IMR-90 (cell line): ENCODE data around the gene GPC5. TPM values are rescaled to one million over a fixed set of nuclear protein-coding genes. Genes with fewer than 3 reads are reported as not detected.

Source experiments
- ATAC-seq: fragments of 200-7000 bp; cut with Tn5 transposase; 2 replicates; pipeline ENCODE4 v1.9.1; 2020; ENCODE audit warnings: low read depth, mild to moderate bottlenecking, moderate library complexity
- BruUV-seq: library from RNA; stranded (reverse); fragments of 400-500 nt; replicated peaks from 2 replicates; lab custom pipeline; 2021; lab: Mats Ljungman, UMichigan
- CTCF ChIA-PET: fragments of 300-600 bp; formaldehyde crosslinking; extraction: SDS; loops from one replicate; lab custom pipeline; 2021; ENCODE audit warnings: antibody characterized with exemption; lab: Yijun Ruan, JAX
- POLR2A ChIA-PET: fragments of 300-600 bp; sonication (Branson Sonifier 250); formaldehyde crosslinking; loops from one replicate; lab custom pipeline; 2022; ENCODE audit warnings: antibody characterized with exemption; ENCODE audit not compliant: unreplicated experiment; lab: Charles Lee
- DNase-seq: peaks from one replicate; pipeline ENCODE4 v3.0.0; 2013
- H2AFZ ChIP-seq: replicated peaks from 2 replicates; pipeline ENCODE3; 2013; ENCODE audit warnings: low read length, mild to moderate bottlenecking; ENCODE audit not compliant: poor library complexity
- H2AK5ac ChIP-seq: 2 replicates; pipeline ENCODE4 v1.6.1; 2013; ENCODE audit warnings: low read depth, low read length, inconsistent platforms
- H2AK9ac ChIP-seq: replicated peaks from 2 replicates; pipeline ENCODE3; 2013; ENCODE audit warnings: mild to moderate bottlenecking, low read depth, low read length, moderate library complexity; ENCODE audit not compliant: poor library complexity
- H2BK120ac ChIP-seq: 2 replicates; pipeline ENCODE4 v1.6.1; 2013; ENCODE audit warnings: low read depth, low read length, inconsistent platforms
- H2BK15ac ChIP-seq: 3 replicates; pipeline ENCODE4 v1.6.1; 2013; ENCODE audit warnings: low read depth, low read length, inconsistent platforms
- H2BK20ac ChIP-seq: 2 replicates; pipeline ENCODE4 v1.6.1; 2013; ENCODE audit warnings: low read depth, mild to moderate bottlenecking, inconsistent platforms, low read length, moderate library complexity
- H2BK5ac ChIP-seq: 2 replicates; pipeline ENCODE4 v1.6.1; 2013; ENCODE audit warnings: mild to moderate bottlenecking, low read depth, low read length, inconsistent platforms; ENCODE audit not compliant: poor library complexity, severe bottlenecking
- H3K14ac ChIP-seq: replicated peaks from 2 replicates; pipeline ENCODE4 v1.6.1; 2013; ENCODE audit warnings: low read depth, low read length, inconsistent platforms
- H3K18ac ChIP-seq: 2 replicates; pipeline ENCODE4 v1.6.1; 2013; ENCODE audit warnings: low read depth, low read length, control low read depth
- H3K23ac ChIP-seq: 2 replicates; pipeline ENCODE4 v1.6.1; 2013; ENCODE audit warnings: low read depth, low read length, inconsistent platforms
- H3K27ac ChIP-seq: 2 replicates; pipeline ENCODE4 v1.5.1; 2013; ENCODE audit warnings: mild to moderate bottlenecking, control low read depth, low read length; ENCODE audit not compliant: insufficient read depth
- H3K27me3 ChIP-seq: 2 replicates; pipeline ENCODE4 v1.6.1; 2013; ENCODE audit warnings: low read length; ENCODE audit not compliant: control insufficient read depth, insufficient read depth
- H3K36me3 ChIP-seq: 2 replicates; pipeline ENCODE4 v1.6.1; 2013; ENCODE audit warnings: low read length, mixed read lengths; ENCODE audit not compliant: control insufficient read depth, insufficient read depth
- H3K4ac ChIP-seq: 2 replicates; pipeline ENCODE4 v1.6.1; 2013; ENCODE audit warnings: low read depth, low read length, inconsistent platforms
- H3K4me1 ChIP-seq: 2 replicates; pipeline ENCODE4 v1.6.1; 2013; ENCODE audit warnings: low read length, mixed read lengths; ENCODE audit not compliant: control insufficient read depth, insufficient read depth
- H3K4me2 ChIP-seq: 2 replicates; pipeline ENCODE4 v1.6.1; 2013; ENCODE audit warnings: low read depth, mild to moderate bottlenecking, control low read depth, low read length, moderate library complexity
- H3K4me3 ChIP-seq: 2 replicates; pipeline ENCODE4 v1.5.1; 2013; ENCODE audit warnings: low read depth, mild to moderate bottlenecking, control low read depth, low read length, moderate library complexity; ENCODE audit not compliant: insufficient read depth
- H3K56ac ChIP-seq: 2 replicates; pipeline ENCODE4 v1.6.1; 2013; ENCODE audit warnings: low read length, inconsistent platforms; ENCODE audit not compliant: insufficient read depth; ENCODE audit errors: extremely low read depth
- H3K79me1 ChIP-seq, 2 experiments: 2 replicates each; pipeline ENCODE4 v1.6.1; 2013; ENCODE audit warnings: low read length in 2 of 2, inconsistent platforms in 1 of 2, low read depth in 1 of 2
- H3K9ac ChIP-seq: 2 replicates; pipeline ENCODE4 v1.6.1; 2013; ENCODE audit warnings: low read depth, low read length, control low read depth
- H3K9me1 ChIP-seq: 2 replicates; pipeline ENCODE4 v1.6.1; 2013; ENCODE audit warnings: low read length, inconsistent platforms; ENCODE audit not compliant: insufficient read depth
- H3K9me3 ChIP-seq: 2 replicates; pipeline ENCODE4 v1.6.1; 2013; ENCODE audit warnings: low read length; ENCODE audit not compliant: control insufficient read depth, insufficient read depth
- H4K20me1 ChIP-seq: 2 replicates; pipeline ENCODE4 v1.6.1; 2013; ENCODE audit warnings: low read length, inconsistent platforms; ENCODE audit not compliant: insufficient read depth
- H4K5ac ChIP-seq: 2 replicates; pipeline ENCODE4 v1.6.1; 2013; ENCODE audit warnings: mild to moderate bottlenecking, low read depth, low read length, control low read depth
- H4K8ac ChIP-seq, 2 experiments: 2 replicates each; pipeline ENCODE4 v1.6.1; 2013; ENCODE audit warnings: low read depth in 2 of 2, low read length in 2 of 2, control low read depth in 1 of 2, inconsistent platforms in 1 of 2
- H4K91ac ChIP-seq: 2 replicates; pipeline ENCODE4 v1.6.1; 2013; ENCODE audit warnings: low read depth, low read length, inconsistent platforms; ENCODE audit not compliant: insufficient read depth
- BHLHE40 ChIP-seq: fragments of 150-350 bp; IDR thresholded peaks from 2 replicates; pipeline ENCODE4 v1.6.1; 2016; ENCODE audit warnings: mild to moderate bottlenecking, low read depth, low read length
- CEBPB ChIP-seq: IDR thresholded peaks from 2 replicates; pipeline ENCODE4 v1.6.1; 2012; ENCODE audit warnings: low read depth, low read length, improper control_type of control experiment
- CHD1 ChIP-seq: IDR thresholded peaks from 2 replicates; pipeline ENCODE4 v1.6.1; 2012; ENCODE audit warnings: low read depth, low read length, improper control_type of control experiment
- CTCF ChIP-seq: conservative IDR thresholded peaks from 2 replicates; pipeline ENCODE4 v1.5.1; 2012; ENCODE audit warnings: mild to moderate bottlenecking, low read depth, low read length, improper control_type of control experiment
- FOS ChIP-seq: fragments of 150-350 bp; IDR thresholded peaks from 2 replicates; pipeline ENCODE4 v1.6.1; 2016; ENCODE audit warnings: low read depth, low read length
- MAFK ChIP-seq: IDR thresholded peaks from 2 replicates; pipeline ENCODE4 v1.6.1; 2012; ENCODE audit warnings: low read depth, low read length, improper control_type of control experiment
- MAZ ChIP-seq: IDR thresholded peaks from 2 replicates; pipeline ENCODE4 v1.6.1; 2012; ENCODE audit warnings: low read depth, mild to moderate bottlenecking, low read length, improper control_type of control experiment, moderate library complexity, borderline replicate concordance
- MXI1 ChIP-seq: IDR thresholded peaks from 2 replicates; pipeline ENCODE4 v1.6.1; 2012; ENCODE audit warnings: low read depth, mild to moderate bottlenecking, low read length, moderate library complexity, borderline replicate concordance
- NFE2L2 ChIP-seq: fragments of 150-350 bp; IDR thresholded peaks from 2 replicates; pipeline ENCODE4 v1.6.1; 2016; ENCODE audit warnings: low read depth, mild to moderate bottlenecking, low read length
- POLR2A ChIP-seq: IDR thresholded peaks from 2 replicates; pipeline ENCODE4 v1.6.1; 2012; ENCODE audit warnings: mild to moderate bottlenecking, low read depth, low read length
- RAD21 ChIP-seq: IDR thresholded peaks from 2 replicates; pipeline ENCODE4 v1.6.1; 2012; ENCODE audit warnings: low read length, improper control_type of control experiment
- RCOR1 ChIP-seq: IDR thresholded peaks from 2 replicates; pipeline ENCODE4 v1.6.1; 2012; ENCODE audit warnings: mild to moderate bottlenecking, low read length, improper control_type of control experiment; ENCODE audit not compliant: insufficient replicate concordance
- RFX5 ChIP-seq: IDR thresholded peaks from 2 replicates; pipeline ENCODE4 v1.8.0; 2012; ENCODE audit warnings: low read depth, mild to moderate bottlenecking, low read length, moderate library complexity
- SMC3 ChIP-seq: fragments of 150-350 bp; IDR thresholded peaks from 2 replicates; pipeline ENCODE4 v1.6.1; 2016; ENCODE audit warnings: low read depth, mild to moderate bottlenecking, antibody characterized with exemption, low read length, moderate library complexity
- WGBS, 2 experiments: methylation state at CpG; one replicate each; pipeline versions ENCODE4 v1.1.5 to v1.1.7; 2013; ENCODE audit warnings: missing lambda C conversion rate in 2 of 2; ENCODE audit not compliant: insufficient read length in 1 of 2; ENCODE audit errors: extremely low coverage in 2 of 2; 5-methylcytosine and 5-hydroxymethylcytosine counted together
- dilution Hi-C: fragments of 300-500 bp; cut with HindIII; formaldehyde crosslinking; loops from one replicate; pipeline ENCODE4 v1.14.3; 2018; ENCODE audit warnings: low sequenced_read_pairs; ENCODE audit not compliant: unreplicated experiment
- in situ Hi-C: fragments of 300-500 bp; cut with MboI; formaldehyde crosslinking; loops from 3 replicates; pipeline ENCODE4 v1.14.3; 2019; ENCODE audit warnings: low sequenced_read_pairs, inconsistent platforms, mixed read lengths
- intact Hi-C: fragments of 100-400 bp; cut with micrococcal nuclease; formaldehyde crosslinking; loops from 2 replicates; pipeline ENCODE4 v1.10.0; 2022
- polyA plus RNA-seq, 3 experiments: library from polyadenylated mRNA; depleted of rRNA; stranded (reverse); fragments of >200 nt; gene quantifications; 2 replicates each; pipeline ENCODE4 v1.2.3, GENCODE V29; 2012; ENCODE audit warnings: low replicate concordance in 1 of 3
- total RNA-seq: library from RNA; depleted of rRNA; stranded (reverse); fragments of >200 nt; gene quantifications from 2 replicates; pipeline ENCODE4 v1.2.3, GENCODE V29; 2012
- TF ChIP-seq, protein P1 (sequence below): fragments of 150-350 bp; IDR thresholded peaks from 2 replicates; pipeline ENCODE4 v1.6.1; 2017; ENCODE audit warnings: mild to moderate bottlenecking, antibody characterized with exemption, low read length, low read depth
- TF ChIP-seq, protein P2 (sequence below): fragments of 150-350 bp; IDR thresholded peaks from 2 replicates; pipeline ENCODE4 v1.6.1; 2016; ENCODE audit warnings: low read depth, mild to moderate bottlenecking, low read length, moderate library complexity, borderline replicate concordance

Gene GPC5
- total and polyA plus RNA-seq, 2 of the 4 experiments (the other 2 are of a cell fraction): 0.94 to 1.8 TPM

DNA sequence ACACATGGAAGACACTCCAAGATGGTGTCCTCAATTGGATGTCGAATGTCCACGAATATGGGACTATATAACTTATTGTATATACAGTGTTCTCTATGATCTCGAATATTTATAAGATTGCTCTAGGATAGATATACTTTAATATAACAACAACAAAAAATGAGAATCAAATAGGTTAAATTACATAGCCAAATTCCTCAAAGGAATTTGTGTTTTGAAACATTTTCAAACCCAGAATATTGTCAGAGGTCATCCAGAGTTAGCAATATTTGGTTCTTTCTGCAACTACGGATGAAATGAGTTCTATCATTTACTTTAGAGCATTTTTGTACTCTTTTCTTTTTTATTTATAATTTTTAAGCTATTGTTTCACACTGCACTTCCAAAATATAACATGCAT is 857.8 kb downstream of the GPC5 start:
- no peaks in the 10 kb centered on the region for H3K9me1 ChIP-seq
- no peak overlapping the region for H3K14ac ChIP-seq
- ATAC-seq (no peak), DNase-seq (no peak)
- H3K4me1 ChIP-seq: no peaks in the 10 kb centered on the region
- no peaks in the 10 kb centered on the region for H4K20me1 ChIP-seq
- intact Hi-C loops: no loop called here
- dilution Hi-C loops: no loop called here
- H3K56ac ChIP-seq: no peak overlapping the region
- no peak overlapping the region for H2BK20ac ChIP-seq
- H3K4me2 ChIP-seq: no peak overlapping the region
- CTCF ChIA-PET: no interaction called here
- no peak overlapping the region for H2AK9ac ChIP-seq
- WGBS, 2 experiments: no CpG with 5 or more reads among the region's 4 CpGs
- in situ Hi-C loops: no loop called here
- no peaks in the 10 kb centered on the region for H3K79me1 ChIP-seq
- POLR2A ChIA-PET: no interaction called here
- no peak overlapping the region for H3K18ac ChIP-seq
- no peaks in the 10 kb centered on the region for H3K27me3 ChIP-seq
- no peak overlapping the region for H4K8ac ChIP-seq
- no peak overlapping the region for H3K23ac ChIP-seq
- no peak overlapping the region for H4K5ac ChIP-seq
- no peak overlapping the region for H2BK15ac ChIP-seq
- H2BK5ac ChIP-seq: no peak overlapping the region
- H3K36me3 ChIP-seq: no peaks in the 10 kb centered on the region
- H2BK120ac ChIP-seq: no peak overlapping the region
- no peak overlapping the region for H3K4ac ChIP-seq
- H2AFZ ChIP-seq: no peak overlapping the region
- no TSS peak for BruUV-seq
- no peak overlapping the region for H2AK5ac ChIP-seq
- H3K27ac ChIP-seq: no peak overlapping the region
- H3K4me3 ChIP-seq: no peak overlapping the region
- TF ChIP-seq FOS: no peak
- no peak for TF ChIP-seq POLR2A
- no peak for TF ChIP-seq RAD21
- TF ChIP-seq NFE2L2: no peak
- no peak for TF ChIP-seq BHLHE40
- no peak for TF ChIP-seq SMC3
- TF ChIP-seq, protein P1, sequence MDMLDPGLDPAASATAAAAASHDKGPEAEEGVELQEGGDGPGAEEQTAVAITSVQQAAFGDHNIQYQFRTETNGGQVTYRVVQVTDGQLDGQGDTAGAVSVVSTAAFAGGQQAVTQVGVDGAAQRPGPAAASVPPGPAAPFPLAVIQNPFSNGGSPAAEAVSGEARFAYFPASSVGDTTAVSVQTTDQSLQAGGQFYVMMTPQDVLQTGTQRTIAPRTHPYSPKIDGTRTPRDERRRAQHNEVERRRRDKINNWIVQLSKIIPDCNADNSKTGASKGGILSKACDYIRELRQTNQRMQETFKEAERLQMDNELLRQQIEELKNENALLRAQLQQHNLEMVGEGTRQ: no peak
- TF ChIP-seq RFX5: no peak
- no peak for TF ChIP-seq MAFK
- TF ChIP-seq CTCF: no peak
- no peak for TF ChIP-seq MXI1
- TF ChIP-seq CEBPB: no peak
- TF ChIP-seq, protein P2, sequence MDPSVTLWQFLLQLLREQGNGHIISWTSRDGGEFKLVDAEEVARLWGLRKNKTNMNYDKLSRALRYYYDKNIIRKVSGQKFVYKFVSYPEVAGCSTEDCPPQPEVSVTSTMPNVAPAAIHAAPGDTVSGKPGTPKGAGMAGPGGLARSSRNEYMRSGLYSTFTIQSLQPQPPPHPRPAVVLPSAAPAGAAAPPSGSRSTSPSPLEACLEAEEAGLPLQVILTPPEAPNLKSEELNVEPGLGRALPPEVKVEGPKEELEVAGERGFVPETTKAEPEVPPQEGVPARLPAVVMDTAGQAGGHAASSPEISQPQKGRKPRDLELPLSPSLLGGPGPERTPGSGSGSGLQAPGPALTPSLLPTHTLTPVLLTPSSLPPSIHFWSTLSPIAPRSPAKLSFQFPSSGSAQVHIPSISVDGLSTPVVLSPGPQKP: no peak
- TF ChIP-seq MAZ: no peak
- TF ChIP-seq CHD1: no peak
- no peak for TF ChIP-seq RCOR1
- no peaks in the 10 kb centered on the region for H3K9me3 ChIP-seq
- H4K91ac ChIP-seq: no peak overlapping the region
- no peak overlapping the region for H3K9ac ChIP-seq
